HepG2 (cell line): ENCODE measurements around the gene SLC35B1. TPM values are rescaled to one million over a fixed set of nuclear protein-coding genes. Genes with fewer than 3 reads are reported as not detected.
A peak's percentile ranks its signal among the peaks of the same experiment; 100 is the strongest.

Experiments
- ATAC-seq: fragments of 200-7000 bp; cut with Tn5 transposase; 3 replicates; pipeline ENCODE4 v1.9.1; 2020; ENCODE audit warnings: mild to moderate bottlenecking, moderate library complexity
- BruUV-seq: library from RNA; stranded (reverse); fragments of 400-500 nt; replicated peaks from 2 replicates; lab custom pipeline; 2021; lab: Mats Ljungman, UMichigan
- CTCF ChIA-PET: fragments of 300-600 bp; formaldehyde crosslinking; extraction: SDS; loops from one replicate; lab custom pipeline; 2021; ENCODE audit warnings: low total read pairs, inconsistent platforms, low intra/inter-chr PET ratio; lab: Yijun Ruan, JAX
- POLR2A ChIA-PET: fragments of 350-600 bp; sonication (Branson Sonifier 250); formaldehyde crosslinking; loops from one replicate; lab custom pipeline; 2020; ENCODE audit warnings: antibody characterized with exemption, inconsistent platforms; lab: Yijun Ruan, JAX
- DNase-seq: peaks from one replicate; pipeline ENCODE4 v3.0.0-alpha.2; 2015; ENCODE audit warnings: low spot score
- FAIRE-seq: peaks from 3 replicates; lab custom pipeline; 2011; peaks lifted over from hg19 to GRCh38; lab: Jason Lieb, UNC
- H2AFZ ChIP-seq: one replicate; pipeline ENCODE4 v1.6.1; 2011; ENCODE audit warnings: low read length, inconsistent platforms
- H3K27ac ChIP-seq: fragments of 300-600 bp; 3 replicates; pipeline ENCODE4 v1.8.0; 2011; ENCODE audit warnings: mixed run types, mild to moderate bottlenecking, mixed read lengths, low read length, inconsistent platforms; ENCODE audit not compliant: insufficient read depth; ENCODE audit errors: extremely low read length
- H3K27me3 ChIP-seq, 2 experiments: fragments of 200-600 bp in 1 of 2; 2 replicates in 1 of 2; 3 replicates in 1 of 2; pipeline versions ENCODE4 v1.6.0 to v1.8.0; 2011; ENCODE audit warnings: low read length in 2 of 2, mild to moderate bottlenecking in 2 of 2, moderate library complexity in 2 of 2, inconsistent platforms in 1 of 2; ENCODE audit not compliant: insufficient read depth in 2 of 2, control insufficient read depth in 1 of 2
- H3K36me3 ChIP-seq, 2 experiments: fragments of 200-600 bp in 1 of 2; replicated peaks in 1 of 2; 2 replicates in 1 of 2; 3 replicates in 1 of 2; pipeline versions ENCODE4 v1.5.1 to v1.8.0; 2011; ENCODE audit warnings: low read length in 2 of 2, inconsistent platforms in 1 of 2; ENCODE audit not compliant: insufficient read depth in 2 of 2, control insufficient read depth in 1 of 2
- H3K4me1 ChIP-seq: 2 replicates; pipeline ENCODE4 v1.5.1; 2012; ENCODE audit warnings: low read length, inconsistent platforms; ENCODE audit not compliant: insufficient read depth
- H3K4me2 ChIP-seq: 2 replicates; pipeline ENCODE4 v1.6.0; 2011; ENCODE audit warnings: low read depth, low read length, inconsistent platforms
- H3K4me3 ChIP-seq, 3 experiments: fragments of 200-600 bp in 1 of 3; sonication (generic), shearing (Covaris generic) in 1 of 3; replicated peaks in 1 of 3; 2 replicates each; pipeline ENCODE4 v1.5.1; 2011 to 2016; ENCODE audit warnings: low read length in 3 of 3, inconsistent platforms in 2 of 3, low read depth in 2 of 3, mild to moderate bottlenecking in 2 of 3, control low read depth in 1 of 3, mixed read lengths in 1 of 3; ENCODE audit not compliant: insufficient read depth in 1 of 3
- H3K79me2 ChIP-seq: one replicate; pipeline ENCODE4 v1.6.1; 2011; ENCODE audit warnings: low read length, inconsistent platforms; ENCODE audit not compliant: insufficient read depth
- H3K9ac ChIP-seq: 2 replicates; pipeline ENCODE4 v1.6.0; 2011; ENCODE audit warnings: mild to moderate bottlenecking, low read depth, low read length, inconsistent platforms; ENCODE audit not compliant: insufficient read depth
- H3K9me3 ChIP-seq: 2 replicates; pipeline ENCODE4 v1.5.1; 2012; ENCODE audit warnings: mild to moderate bottlenecking, low read length
- H4K20me1 ChIP-seq: 2 replicates; pipeline ENCODE4 v1.6.0; 2011; ENCODE audit warnings: inconsistent platforms, mild to moderate bottlenecking, low read length, moderate library complexity; ENCODE audit not compliant: insufficient read depth
- ARID5B ChIP-seq: IDR thresholded peaks from 2 replicates; pipeline ENCODE4 v1.4.0; 2020; ENCODE audit warnings: mild to moderate bottlenecking, missing genetic modification reagents
- CAMTA2 ChIP-seq: sonication (generic); formaldehyde crosslinking; IDR thresholded peaks from 2 replicates; pipeline ENCODE4 v1.4.0; 2020; ENCODE audit warnings: mild to moderate bottlenecking, missing genetic modification reagents, borderline replicate concordance
- CREB1 ChIP-seq, 2 experiments: fragments of 450-650 bp in 1 of 2; IDR thresholded peaks; 2 replicates each; pipeline ENCODE4 v1.6.1; 2016 to 2017; ENCODE audit warnings: control low read depth in 1 of 2, mild to moderate bottlenecking in 1 of 2, missing compliant biosample characterization in 1 of 2, missing genetic modification characterization in 1 of 2
- GFI1 ChIP-seq: sonication (generic); formaldehyde crosslinking; IDR thresholded peaks from 2 replicates; pipeline ENCODE4 v1.5.0; 2020; ENCODE audit warnings: missing genetic modification reagents, mild to moderate bottlenecking, borderline replicate concordance
- HDAC2 ChIP-seq: sonication (generic); formaldehyde crosslinking; IDR thresholded peaks from 2 replicates; pipeline ENCODE4 v1.4.0; 2020; ENCODE audit warnings: missing genetic modification reagents
- HOXA3 ChIP-seq: sonication (generic); formaldehyde crosslinking; IDR thresholded peaks from 2 replicates; pipeline ENCODE4 v1.5.0; 2020; ENCODE audit warnings: missing genetic modification reagents
- MAF1 ChIP-seq: sonication (generic); formaldehyde crosslinking; IDR thresholded peaks from 2 replicates; pipeline ENCODE4 v1.5.0; 2020; ENCODE audit warnings: missing genetic modification reagents, borderline replicate concordance
- MAFK ChIP-seq, 2 experiments: IDR thresholded peaks in 1 of 2; conservative IDR thresholded peaks in 1 of 2; 2 replicates each; pipeline ENCODE4 v1.6.1; 2011; ENCODE audit warnings: improper control_type of control experiment in 2 of 2, low read length in 2 of 2
- RBFOX2 ChIP-seq: fragments of 200-400 bp; formaldehyde crosslinking; IDR thresholded peaks from 2 replicates; pipeline ENCODE4 v1.6.1; 2017; ENCODE audit warnings: low read depth, mild to moderate bottlenecking, low read length
- TEAD3 ChIP-seq: optimal IDR thresholded peaks from 2 replicates; pipeline ENCODE3; 2016; ENCODE audit warnings: borderline replicate concordance
- ZBTB43 ChIP-seq: sonication (generic); formaldehyde crosslinking; conservative IDR thresholded peaks from 2 replicates; pipeline ENCODE4 v1.4.0; 2020; ENCODE audit warnings: missing genetic modification reagents
- ZBTB7A ChIP-seq: sonication (generic); formaldehyde crosslinking; IDR thresholded peaks from 2 replicates; pipeline ENCODE4 v1.8.0; 2022; ENCODE audit warnings: mild to moderate bottlenecking, missing genetic modification reagents
- ZMAT3 ChIP-seq: sonication (generic); formaldehyde crosslinking; conservative IDR thresholded peaks from 2 replicates; pipeline ENCODE4 v1.7.0; 2021; ENCODE audit warnings: missing genetic modification reagents
- ZNF124 ChIP-seq: sonication (generic); formaldehyde crosslinking; IDR thresholded peaks from 2 replicates; pipeline ENCODE4 v1.4.0; 2020; ENCODE audit warnings: missing genetic modification reagents
- ZNF207 ChIP-seq: fragments of 450-650 bp; IDR thresholded peaks from 2 replicates; pipeline ENCODE4 v1.6.1; 2016; ENCODE audit warnings: antibody characterized with exemption, borderline replicate concordance
- ZNF850 ChIP-seq: sonication (generic); formaldehyde crosslinking; conservative IDR thresholded peaks from 2 replicates; pipeline ENCODE4 v1.9.0; 2021; ENCODE audit warnings: mild to moderate bottlenecking, missing genetic modification reagents
- ZSCAN12 ChIP-seq: sonication (generic); formaldehyde crosslinking; IDR thresholded peaks from 2 replicates; pipeline ENCODE4 v1.9.0; 2021; ENCODE audit warnings: mild to moderate bottlenecking, missing genetic modification reagents
- WGBS: methylation state at CpG from one replicate; pipeline ENCODE4 v1.1.6; 2017; ENCODE audit warnings: low lambda C conversion rate; 5-methylcytosine and 5-hydroxymethylcytosine counted together
- in situ Hi-C: cut with HindIII; loops from 2 replicates; pipeline ENCODE4 v1.10.0; 2017; ENCODE audit warnings: low pct_unique_long_range_greater_than_20kb; ENCODE audit not compliant: extremely low pct_ligation_motif_present
- intact Hi-C: fragments of 100-400 bp; cut with micrococcal nuclease; formaldehyde crosslinking; loops from one replicate; pipeline ENCODE4 v1.10.0; 2022; ENCODE audit not compliant: unreplicated experiment
- polyA plus RNA-seq, 8 experiments: library from polyadenylated mRNA; depleted of rRNA in 3 of 8; stranded (reverse) in 7 of 8; unstranded in 1 of 8; fragments of >200 nt; fragmentation: Illumina TruSeq in 4 of 8; extraction: Trizol in 4 of 8; gene quantifications; 2 replicates each; pipeline versions ENCODE4 v1.2.1 to v1.2.3, GENCODE V29; 2011 to 2016; ENCODE audit warnings: low read depth in 4 of 8, missing spikeins in 1 of 8, mixed read lengths in 1 of 8; ENCODE audit not compliant: insufficient read depth in 1 of 8
- total RNA-seq, 5 experiments: library from RNA; depleted of rRNA; stranded (reverse); fragments of >200 nt; fragmentation: Illumina TruSeq; extraction: Trizol; gene quantifications; 2 replicates each; pipeline ENCODE4 v1.2.3, GENCODE V29; 2016; ENCODE audit warnings: low read depth in 1 of 5
- TF ChIP-seq, protein P1 (sequence below): sonication (generic); formaldehyde crosslinking; IDR thresholded peaks from 2 replicates; pipeline ENCODE4 v1.8.0; 2023; ENCODE audit warnings: mild to moderate bottlenecking, missing genetic modification reagents

The SLC35B1 gene
- total and polyA plus RNA-seq, 2 of the 13 experiments (the other 11 are each of a cell fraction or from before 2014, with no cell fraction given), result 99.6 to 113 TPM

DNA sequence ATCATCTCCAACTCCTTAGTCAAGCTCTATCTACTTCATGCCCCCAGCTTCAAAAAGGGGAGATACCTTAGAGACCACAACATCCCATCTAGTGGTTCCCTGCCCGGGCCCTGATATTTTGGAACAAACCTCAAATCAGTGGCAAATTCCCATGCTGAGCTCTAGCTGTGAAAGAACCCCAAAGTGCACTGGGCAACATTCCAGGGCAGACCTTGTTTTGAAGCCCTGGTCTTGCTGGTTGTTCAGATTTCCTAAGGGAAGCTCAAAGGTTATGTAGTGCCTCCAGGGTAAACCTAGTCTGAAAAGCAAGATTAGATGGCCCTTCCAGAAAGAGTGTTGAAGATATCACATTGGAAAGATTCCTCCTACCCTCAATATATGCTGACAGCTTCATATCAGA is 39.9 kb upstream of the SLC35B1 start:
- 0% methylated on average over 1 of the region's 1 CpG for WGBS
- Histone ChIP-seq H4K20me1 (no peaks in the 10 kb centered on the region), H3K27me3 (no peaks in the 10 kb centered on the region), H3K9ac (no peak overlapping the region), H3K4me3 (no peak overlapping the region), H2AFZ (no peak overlapping the region), H3K79me2 (no peaks in the 10 kb centered on the region), H3K27ac (peak overlapping the region; percentile 51), H3K36me3 (peaks cover 3 to 7% of the 10 kb centered on the region in 2 experiments; a peak in 4 of 5 replicates), H3K9me3 (no peaks in the 10 kb centered on the region), H3K4me2 (peak overlapping the region; percentile 47), H3K4me1 (peaks cover 53% of the 10 kb centered on the region)
- FAIRE-seq, result peak; percentile 85
- ChIA-PET CTCF (no interaction called here), POLR2A (interaction anchor here (1.1 to 5.8 kb wide), 5 partner anchors 10 to 41 kb away, joined by 3 to 83 read pairs (median 8); partner anchors contain the start of genes FAM117A, KAT7 and SLC35B1)
- DNase-seq, result peak; percentile 74
- peak; percentile 92 for ATAC-seq
- intact Hi-C loops (no loop called here), in situ Hi-C loops (no loop called here)
- no TSS peak for BruUV-seq
- TF ChIP-seq ZBTB7A (CRISPR knock-in tag) (no peak), CAMTA2 (CRISPR knock-in tag) (no peak), ZNF850 (no peak), ZSCAN12 (no peak), RBFOX2 (no peak), ZNF124 (no peak), ZMAT3 (CRISPR knock-in tag) (no peak), MAFK (conservative IDR thresholded peaks at IDR 0.05 in 1 of 2, IDR thresholded peaks at IDR 0.05 in 1 of 2; ENCODE audit: low read length in 2 of 2) (0 out of 4 replicates have a peak, but pooled peaks have one; percentile 10 to 36), HDAC2 (CRISPR knock-in tag) (0 out of 2 replicates have a peak, but pooled peaks have one; percentile 40), CREB1 (IDR thresholded peaks at IDR 0.05) (no peak), CREB1 (CRISPR knock-in tag; IDR thresholded peaks at IDR 0.05) (no peak), ZNF207 (no peak), GFI1 (CRISPR knock-in tag) (peak; percentile 87), HOXA3 (CRISPR knock-in tag) (peak; percentile 20; the same call in 1 of the 2 replicates), ZBTB43 (CRISPR knock-in tag) (no peak), TEAD3 (peak; percentile 95), MAF1 (no peak), ARID5B (CRISPR knock-in tag) (peak; percentile 49)
- TF ChIP-seq, protein P1, sequence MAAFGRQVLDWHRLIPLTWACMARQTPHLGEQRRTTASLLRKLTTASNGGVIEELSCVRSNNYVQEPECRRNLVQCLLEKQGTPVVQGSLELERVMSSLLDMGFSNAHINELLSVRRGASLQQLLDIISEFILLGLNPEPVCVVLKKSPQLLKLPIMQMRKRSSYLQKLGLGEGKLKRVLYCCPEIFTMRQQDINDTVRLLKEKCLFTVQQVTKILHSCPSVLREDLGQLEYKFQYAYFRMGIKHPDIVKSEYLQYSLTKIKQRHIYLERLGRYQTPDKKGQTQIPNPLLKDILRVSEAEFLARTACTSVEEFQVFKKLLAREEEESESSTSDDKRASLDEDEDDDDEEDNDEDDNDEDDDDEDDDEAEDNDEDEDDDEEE, result no peak
